SK-MEL-5 (cell line): ENCODE results near the gene REV1. TPM values are rescaled to one million over a fixed set of nuclear protein-coding genes. Genes with fewer than 3 reads are reported as not detected.
"Not testable (repeated sequence)": the region's sequence is repeated elsewhere in the genome, so short reads cannot be mapped to it uniquely, and the experiment has no call there.

Experiments
- DNase-seq: peaks from one replicate; pipeline ENCODE4 v3.0.0-alpha.2; 2016; ENCODE audit warnings: low read depth, low spot score
- in situ Hi-C: cut with HindIII; loops from 2 replicates; pipeline ENCODE4 v1.10.0; 2016; ENCODE audit warnings: low sequenced_read_pairs, high pct_unique_total_duplicates, low pct_unique_long_range_greater_than_20kb
- total RNA-seq: library from RNA; depleted of rRNA; stranded (reverse); fragments of >200 nt; shearing (Covaris generic); gene quantifications from 2 replicates; pipeline ENCODE4 v1.2.3, GENCODE V29; 2014

The REV1 gene
- total RNA-seq, 1 experiment from 2014 or later: 17.7 TPM

DNA sequence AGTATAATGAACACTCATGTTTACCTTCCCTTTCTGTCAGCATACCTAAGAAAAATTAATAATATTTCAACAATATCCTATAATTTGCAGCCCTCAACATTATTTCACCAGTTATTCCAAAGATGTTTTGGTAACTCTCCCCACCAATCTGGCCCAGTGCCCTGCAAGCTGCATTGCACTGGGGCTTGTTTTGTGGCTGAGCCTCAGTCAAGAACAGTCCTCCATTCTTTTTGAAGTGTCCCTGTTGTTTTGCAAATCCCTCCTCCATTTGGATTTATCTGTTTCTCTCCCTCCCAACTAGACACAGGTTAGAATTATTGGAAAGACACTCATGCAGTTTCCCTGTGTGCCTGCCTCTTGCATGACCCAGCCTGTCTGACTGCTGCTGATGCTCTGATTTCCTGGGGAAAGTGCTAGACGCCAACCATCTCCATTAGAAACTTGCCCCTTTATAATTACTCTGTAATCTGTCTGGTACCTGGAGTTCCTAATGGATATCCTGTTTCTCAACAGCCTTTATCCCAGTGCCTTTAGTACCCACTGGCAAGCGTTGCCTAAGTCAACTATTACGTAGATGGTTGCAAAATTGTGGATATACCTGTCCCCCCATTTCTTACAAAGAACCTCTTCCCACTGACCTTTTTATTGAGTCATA, 92.4 kb downstream of the REV1 start:
- in situ Hi-C loops: no loop called here
- DNase-seq: no peak

DNA sequence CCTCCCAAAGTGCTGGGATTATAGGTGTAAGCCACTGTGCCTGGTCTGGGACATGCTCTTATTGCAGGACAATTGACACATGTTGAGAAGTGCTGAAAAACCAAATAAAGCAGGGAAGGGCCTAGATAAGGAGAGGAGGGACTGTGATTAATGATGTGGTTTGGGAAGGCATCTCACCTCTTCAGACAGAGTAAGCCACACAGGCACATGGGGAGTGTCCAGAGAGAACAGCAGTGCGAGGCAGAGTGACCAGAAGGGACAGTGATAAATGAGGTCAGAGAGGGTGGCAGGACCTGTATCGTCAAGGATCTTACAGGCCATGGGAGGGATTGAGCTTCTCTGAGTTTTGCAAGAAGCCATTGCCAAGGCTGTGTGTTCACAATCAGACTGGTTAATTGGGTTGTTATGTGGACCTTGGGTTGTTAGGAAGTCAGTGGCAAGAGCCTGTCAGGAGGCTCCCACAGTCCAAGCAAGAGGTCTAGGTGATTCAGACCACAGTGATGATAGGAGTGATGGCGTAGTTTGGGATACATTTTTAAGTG, 94.2 kb downstream of the REV1 start:
- in situ Hi-C loops: no loop called here
- no peak for DNase-seq

DNA sequence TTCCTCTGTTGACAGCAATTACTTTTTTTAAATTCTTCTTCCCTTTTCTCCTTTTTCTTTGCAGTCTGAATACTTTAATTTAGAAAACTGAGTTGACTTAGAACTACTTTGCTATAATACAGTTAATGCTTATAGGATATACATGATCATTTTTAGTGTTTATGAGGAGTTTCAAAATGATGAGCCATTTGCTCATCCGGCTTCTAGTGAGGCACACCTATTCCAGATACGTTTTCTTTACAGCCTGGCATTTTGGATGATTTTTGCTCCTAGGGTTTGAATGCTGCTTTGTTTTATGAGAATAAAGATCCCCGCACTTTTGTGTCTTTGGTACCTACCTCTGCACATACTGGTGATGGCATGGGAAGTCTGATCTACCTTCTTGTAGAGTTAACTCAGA, 99.9 kb downstream of the REV1 start:
- in situ Hi-C loops: no loop called here
- no peak for DNase-seq

DNA sequence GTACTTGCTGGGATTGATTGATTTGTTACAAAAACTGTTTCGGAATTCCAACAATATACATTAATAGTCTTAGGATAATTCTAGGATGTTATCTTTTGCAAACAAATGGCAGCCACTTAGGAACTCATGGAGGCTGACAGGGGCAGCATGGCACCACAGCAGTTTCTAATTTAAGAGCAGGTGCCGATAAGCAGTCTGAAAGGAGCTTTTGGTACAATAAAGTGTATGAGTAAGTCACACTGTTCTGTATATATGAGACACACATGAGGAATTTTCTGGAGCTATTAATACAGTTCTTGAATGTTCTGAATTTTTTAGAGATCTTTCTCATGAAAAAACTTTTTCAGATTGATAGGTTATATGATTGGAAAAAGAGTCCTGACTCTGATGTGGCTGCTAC, 100.4 kb downstream of the REV1 start:
- no peak for DNase-seq
- in situ Hi-C loops: no loop called here

DNA sequence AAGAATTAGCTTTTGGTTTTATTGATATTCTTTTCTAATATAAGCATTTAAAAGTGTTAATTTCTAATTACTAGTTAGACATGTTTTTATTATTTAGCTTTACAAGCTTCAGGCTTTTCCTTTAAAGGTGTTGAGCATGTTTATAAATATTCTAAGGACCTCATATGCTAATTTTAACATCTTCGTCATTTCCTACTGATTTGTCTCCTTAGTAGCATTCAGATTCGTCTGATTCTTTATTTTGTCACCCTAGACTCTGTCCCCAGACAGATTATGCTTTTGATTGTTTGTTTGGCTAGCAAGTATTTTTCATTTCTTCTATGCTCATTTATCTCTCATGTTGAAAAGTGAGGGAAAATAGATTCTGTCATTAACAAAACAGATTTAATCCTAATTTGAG, 100.9 kb downstream of the REV1 start:
- in situ Hi-C loops: no loop called here
- DNase-seq: no peak

DNA sequence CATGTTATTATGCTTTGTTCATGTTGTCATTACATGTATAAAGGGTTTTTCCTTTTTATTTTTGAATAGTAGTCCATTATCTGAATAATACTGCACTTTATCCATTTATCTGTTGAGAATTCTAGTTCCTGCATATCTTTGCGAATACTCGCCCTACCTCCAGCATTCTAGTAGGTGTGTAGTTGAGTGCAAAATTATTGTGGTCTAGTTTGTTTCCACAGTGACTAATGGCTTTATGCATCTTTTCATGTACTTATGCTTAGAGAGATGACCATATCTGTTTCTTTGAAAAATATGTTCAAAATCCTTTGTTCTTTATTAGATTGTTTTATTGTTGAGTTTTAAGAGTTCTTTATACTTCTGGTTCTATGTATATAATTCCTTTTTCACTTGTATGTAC, 103.8 kb downstream of the REV1 start:
- in situ Hi-C loops: no loop called here
- no peak for DNase-seq

DNA sequence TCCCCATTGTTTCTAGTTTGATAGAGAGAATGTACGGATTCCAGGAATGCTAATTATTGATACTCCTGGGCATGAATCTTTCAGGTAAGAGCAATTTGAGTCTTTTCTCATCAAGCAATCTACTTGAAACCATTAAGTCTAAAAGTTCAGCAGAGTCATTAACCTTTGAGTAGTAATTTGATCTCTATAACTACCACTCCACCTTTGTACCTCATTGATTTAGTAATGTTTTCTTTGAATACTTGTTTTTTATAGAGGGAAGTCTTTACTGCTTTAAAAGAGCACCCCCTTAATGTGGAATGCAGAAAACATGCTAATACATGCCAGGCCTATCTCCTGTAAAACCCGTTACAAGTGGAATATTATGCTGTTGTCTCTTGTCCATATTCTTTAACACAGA, 107.7 kb downstream of the REV1 start:
- no peak for DNase-seq
- in situ Hi-C loops: no loop called here

DNA sequence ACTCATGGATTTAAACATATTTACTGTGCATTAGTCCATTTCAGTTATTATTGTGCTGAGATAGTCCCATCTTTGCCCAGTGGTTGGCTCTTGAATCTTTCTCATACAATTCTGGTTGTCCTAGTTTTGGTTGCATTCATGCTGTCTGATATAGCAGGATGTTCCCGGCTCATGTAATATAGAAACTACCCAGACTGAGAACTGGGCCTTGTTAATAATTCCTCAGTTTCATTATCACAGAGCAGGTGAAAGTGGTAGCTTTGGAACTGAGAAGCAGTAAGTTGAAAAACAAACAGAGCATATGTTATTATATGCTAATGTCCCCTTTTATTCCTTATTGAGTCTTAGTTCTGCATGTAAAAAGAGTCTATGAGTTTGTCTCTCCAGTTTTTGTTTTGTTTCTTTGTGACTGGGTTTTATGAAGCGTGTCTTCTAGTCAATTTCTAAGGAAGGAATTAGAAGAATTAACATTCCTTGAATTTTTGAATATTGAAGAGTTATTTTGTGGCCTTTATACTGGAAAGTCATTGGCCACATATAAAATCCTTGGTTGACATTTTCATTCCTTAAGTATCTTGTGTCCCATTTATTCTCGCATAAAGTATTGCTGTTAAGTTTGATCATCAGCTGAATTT, 109.3 kb downstream of the REV1 start:
- in situ Hi-C loops: no loop called here
- no peak for DNase-seq

DNA sequence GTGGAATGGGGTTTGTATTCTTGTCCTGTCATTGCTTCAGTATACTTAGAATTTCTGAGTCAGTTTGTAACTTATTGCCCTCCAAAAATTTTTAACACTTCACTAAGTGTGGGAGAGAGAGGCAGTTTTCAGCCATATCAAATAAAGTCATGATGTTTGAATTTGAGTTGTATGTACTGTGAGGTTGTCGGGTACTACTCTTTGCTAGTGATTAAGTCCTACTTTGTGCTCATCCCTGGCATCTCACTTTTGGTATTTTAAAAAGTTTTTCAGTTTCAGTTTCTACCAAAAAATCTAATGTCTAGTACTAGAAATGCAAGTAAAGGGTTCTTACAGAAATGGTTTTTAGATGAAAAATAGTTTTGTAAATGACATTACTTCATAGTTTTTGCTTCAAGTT, 111.9 kb downstream of the REV1 start:
- in situ Hi-C loops: no loop called here
- no peak for DNase-seq

DNA sequence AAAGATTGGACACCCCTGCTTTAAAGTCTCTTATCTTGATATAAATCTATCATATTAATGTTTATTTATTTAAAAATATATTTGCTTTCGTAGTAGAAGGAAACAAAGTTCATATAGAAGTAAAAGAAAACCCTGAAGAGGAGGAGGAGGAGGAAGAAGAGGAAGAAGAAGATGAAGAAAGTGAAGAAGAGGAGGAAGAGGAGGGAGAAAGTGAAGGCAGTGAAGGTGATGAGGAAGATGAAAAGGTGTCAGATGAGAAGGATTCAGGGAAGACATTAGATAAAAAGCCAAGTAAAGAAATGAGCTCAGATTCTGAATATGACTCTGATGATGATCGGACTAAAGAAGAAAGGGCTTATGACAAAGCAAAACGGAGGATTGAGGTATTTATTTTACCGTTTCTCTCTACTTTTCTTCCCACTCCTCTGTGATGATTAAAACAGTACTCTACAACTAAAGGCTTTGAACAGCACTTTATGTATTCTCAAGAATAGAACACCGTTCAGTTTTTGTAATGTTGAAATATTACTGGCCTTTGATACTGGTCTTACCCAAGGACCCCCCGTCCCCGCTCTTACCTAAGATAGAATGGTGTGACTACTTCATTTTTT, 113.5 kb downstream of the REV1 start:
- in situ Hi-C loops: no loop called here
- no peak for DNase-seq

DNA sequence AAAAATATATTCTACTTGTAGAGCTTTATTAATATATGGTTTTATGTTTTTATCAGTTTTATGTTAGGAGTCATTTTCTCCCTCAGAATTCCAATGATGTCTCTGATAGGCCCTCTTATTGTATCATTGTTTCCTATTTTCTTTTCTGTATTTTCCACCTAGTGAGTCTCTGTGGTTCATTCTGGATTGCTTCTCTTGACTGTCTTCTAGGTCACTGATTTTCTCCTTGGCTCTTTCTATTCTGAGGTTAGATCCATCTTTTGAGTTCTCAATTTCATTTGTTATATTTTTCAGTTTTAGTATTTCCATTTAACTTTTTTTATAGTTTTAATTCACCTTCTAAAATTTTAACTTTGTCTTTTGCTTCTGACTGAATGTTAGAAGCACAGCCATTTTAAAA, 115.1 kb downstream of the REV1 start:
- DNase-seq: no peak
- in situ Hi-C loops: no loop called here

DNA sequence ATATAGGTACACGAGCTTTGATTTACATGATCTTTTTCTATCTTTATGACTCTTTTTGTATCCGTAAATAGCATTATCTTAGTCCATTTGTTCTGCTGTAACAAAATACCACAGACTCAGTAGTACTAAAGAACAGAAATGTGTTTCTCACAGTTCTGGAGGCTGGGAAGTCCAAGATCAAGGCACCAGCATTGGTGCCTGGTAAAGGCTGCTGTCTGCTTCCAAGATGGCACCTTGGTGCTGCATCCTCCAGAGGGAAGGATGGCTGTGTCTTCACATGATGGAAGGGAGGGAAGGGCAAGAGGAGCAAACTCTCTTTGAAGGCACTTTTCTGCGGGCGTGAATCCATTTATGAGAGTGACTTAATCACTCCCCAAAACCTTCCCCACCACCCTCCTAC, 116.7 kb downstream of the REV1 start:
- in situ Hi-C loops: no loop called here
- no peak for DNase-seq

DNA sequence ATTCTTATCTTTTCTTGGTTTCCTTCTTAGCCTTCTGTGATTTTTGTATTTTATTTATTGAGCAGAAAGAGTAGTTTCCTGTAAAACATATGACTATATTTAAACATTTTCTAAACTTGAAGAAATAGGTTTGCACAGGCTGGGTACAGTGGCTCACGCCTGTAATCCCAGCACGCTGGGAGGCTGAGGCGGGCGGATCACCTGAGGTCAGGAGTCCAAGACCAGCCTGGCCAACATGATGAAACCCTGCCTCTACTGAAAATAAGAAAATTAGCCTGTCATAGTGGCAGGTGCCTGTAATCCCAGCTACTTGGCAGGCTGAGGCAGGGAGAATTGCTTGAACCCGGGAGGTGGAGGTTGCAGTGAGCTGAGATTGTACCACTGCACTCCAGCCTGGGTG, 121.0 kb downstream of the REV1 start:
- in situ Hi-C loops, DNase-seq: not testable (repeated sequence)

DNA sequence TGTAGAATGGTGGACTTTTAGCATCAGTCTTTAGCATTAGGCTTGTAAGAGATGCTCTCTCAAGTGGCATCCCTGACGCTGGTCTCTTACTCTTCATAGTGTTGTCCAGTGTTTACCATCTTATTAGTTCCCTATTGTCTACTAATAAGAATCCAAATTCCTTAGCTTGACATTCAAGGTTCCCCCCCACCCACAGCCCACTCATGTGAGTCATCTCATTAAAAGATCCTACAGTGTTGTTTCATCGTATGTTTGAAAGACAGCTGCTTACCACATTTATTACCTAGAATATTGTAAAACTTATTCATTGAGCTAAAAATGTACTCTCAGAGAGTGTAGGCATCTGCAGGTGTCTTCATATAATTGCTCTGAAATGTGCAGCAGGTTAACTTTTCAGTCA, 124.2 kb downstream of the REV1 start:
- no peak for DNase-seq
- in situ Hi-C loops: no loop called here

DNA sequence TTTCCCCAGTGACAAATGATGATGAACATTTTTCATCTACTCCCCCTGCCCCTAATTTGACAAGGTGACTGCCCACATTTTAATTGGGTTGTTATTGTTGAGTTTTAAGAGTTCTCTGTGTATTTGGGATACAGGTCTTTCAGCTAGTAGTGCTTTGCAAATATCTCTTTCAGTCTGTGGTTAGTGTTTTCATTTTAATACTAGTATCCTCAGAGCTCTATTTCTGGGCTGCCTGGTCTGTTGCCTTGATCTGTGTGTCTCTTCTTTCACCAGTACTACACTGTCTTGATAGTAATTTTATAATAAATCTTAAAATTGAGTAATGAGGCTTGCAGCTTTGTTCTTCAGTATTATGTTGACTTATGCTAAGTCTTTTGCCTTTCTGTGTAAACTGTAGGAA, 133.0 kb downstream of the REV1 start:
- DNase-seq: no peak
- in situ Hi-C loops: no loop called here

DNA sequence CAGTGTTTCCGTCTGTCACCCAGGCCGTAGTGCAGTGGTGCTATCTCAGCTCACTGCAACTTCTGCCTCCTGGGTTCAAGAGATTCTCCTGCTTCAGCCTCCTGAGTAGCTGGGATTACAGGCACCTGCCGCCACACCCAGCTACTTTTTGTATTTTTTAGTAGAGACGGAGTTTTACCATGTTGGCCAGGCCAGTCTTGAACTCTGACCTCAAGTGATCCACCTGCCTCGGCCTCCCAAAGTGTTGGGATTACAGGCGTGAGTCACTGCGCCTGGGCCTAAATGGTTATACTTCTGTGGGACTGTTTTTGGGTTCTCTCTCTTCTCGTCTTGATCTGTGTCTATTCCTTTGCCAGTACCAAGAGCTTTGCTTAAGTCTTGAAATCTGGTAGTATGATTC, 135.0 kb downstream of the REV1 start:
- in situ Hi-C loops, DNase-seq: not testable (repeated sequence)

DNA sequence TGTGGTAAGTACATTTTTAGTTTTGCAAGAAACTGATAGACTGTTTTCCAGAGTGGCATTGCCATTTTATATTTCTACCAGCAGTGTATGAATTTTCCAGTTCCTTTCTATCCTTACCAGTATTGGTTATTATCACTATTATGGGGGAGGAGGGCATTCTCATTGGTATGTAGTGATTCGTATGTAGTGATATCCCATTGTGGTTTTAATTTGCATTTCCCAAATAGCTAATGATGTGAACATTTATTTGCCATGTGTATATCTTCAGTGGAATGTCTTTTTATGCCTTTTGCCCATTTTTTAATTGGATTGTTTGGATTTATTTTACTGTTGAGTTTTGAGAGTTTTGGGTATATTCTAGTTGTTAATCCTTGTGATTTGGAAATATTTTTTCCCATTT, 135.7 kb downstream of the REV1 start:
- DNase-seq: no peak
- in situ Hi-C loops: no loop called here
